GM12875 (cell line): Measurements from ENCODE around the gene PTN.
"Not testable (repeated sequence)": the region's sequence is repeated elsewhere in the genome, so short reads cannot be mapped to it uniquely, and the experiment has no call there.

ENCODE experiments used
- H3K4me3 ChIP-seq: one replicate; pipeline ENCODE4 v1.5.1; 2011; ENCODE audit warnings: low read depth, low read length, control low read depth
- TF ChIP-seq, protein P1 (sequence below): IDR thresholded peaks from 2 replicates; pipeline ENCODE4 v1.5.1; 2011; ENCODE audit warnings: low read depth, mild to moderate bottlenecking, control low read depth, inconsistent platforms, low read length, moderate library complexity, borderline replicate concordance; ENCODE audit not compliant: insufficient read depth

The PTN gene

GRCh38 chr7:137245186-137245585 lies 98.3 kb downstream of the PTN start:
- no peak overlapping the region for H3K4me3 ChIP-seq
- TF ChIP-seq, protein P1, sequence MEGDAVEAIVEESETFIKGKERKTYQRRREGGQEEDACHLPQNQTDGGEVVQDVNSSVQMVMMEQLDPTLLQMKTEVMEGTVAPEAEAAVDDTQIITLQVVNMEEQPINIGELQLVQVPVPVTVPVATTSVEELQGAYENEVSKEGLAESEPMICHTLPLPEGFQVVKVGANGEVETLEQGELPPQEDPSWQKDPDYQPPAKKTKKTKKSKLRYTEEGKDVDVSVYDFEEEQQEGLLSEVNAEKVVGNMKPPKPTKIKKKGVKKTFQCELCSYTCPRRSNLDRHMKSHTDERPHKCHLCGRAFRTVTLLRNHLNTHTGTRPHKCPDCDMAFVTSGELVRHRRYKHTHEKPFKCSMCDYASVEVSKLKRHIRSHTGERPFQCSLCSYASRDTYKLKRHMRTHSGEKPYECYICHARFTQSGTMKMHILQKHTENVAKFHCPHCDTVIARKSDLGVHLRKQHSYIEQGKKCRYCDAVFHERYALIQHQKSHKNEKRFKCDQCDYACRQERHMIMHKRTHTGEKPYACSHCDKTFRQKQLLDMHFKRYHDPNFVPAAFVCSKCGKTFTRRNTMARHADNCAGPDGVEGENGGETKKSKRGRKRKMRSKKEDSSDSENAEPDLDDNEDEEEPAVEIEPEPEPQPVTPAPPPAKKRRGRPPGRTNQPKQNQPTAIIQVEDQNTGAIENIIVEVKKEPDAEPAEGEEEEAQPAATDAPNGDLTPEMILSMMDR, result no peak

DNA sequence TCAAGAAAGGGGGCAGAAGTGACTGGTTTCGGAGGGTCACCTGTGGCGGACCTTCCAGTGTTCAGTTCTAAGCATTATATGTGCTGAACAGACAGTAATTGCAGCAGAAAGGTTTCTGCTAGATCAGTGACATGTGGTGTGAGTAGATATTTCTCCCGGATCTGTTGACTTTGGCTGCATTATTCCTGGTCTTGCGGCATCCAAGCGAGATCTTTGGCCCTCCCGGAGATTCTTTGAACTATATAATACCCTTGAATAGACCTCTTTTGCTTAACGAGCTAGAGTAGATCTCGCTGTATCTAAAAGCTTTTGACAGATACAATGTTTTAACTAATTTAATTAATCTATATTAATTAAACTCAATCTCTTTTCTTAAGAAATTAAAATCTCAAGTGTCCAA lies 99.8 kb downstream of the PTN start:
- H3K4me3 ChIP-seq, result no peak overlapping the region
- TF ChIP-seq, protein P1, result no peak

- no peak overlapping the region for H3K4me3 ChIP-seq
- TF ChIP-seq, protein P1, result no peak
Measured at GRCh38 chr7:137242616-137243015, 100.9 kb downstream of the PTN start.

GRCh38 chr7:137241655-137242360 lies 101.7 kb downstream of the PTN start:
- no peak overlapping the region for H3K4me3 ChIP-seq
- TF ChIP-seq, protein P1, result no peak

DNA sequence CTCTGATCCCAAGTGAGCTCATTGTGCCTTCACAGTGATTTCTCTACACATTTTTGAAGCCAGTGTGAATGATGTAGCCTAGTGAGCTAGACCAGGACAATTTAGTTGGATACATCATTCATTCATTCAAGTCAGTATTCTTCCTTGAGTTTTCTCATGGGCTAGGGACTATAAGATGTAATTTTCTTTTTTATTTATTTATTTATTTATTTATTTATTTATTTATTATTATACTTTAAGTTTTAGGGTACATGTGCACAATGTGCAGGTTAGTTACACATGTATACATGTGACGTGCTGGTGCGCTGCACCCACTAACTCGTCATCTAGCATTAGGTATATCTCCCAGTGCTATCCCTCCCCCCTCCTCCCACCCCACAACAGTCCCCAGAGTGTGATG lies 104.3 kb downstream of the PTN start:
- not testable (repeated sequence) for H3K4me3 ChIP-seq

DNA sequence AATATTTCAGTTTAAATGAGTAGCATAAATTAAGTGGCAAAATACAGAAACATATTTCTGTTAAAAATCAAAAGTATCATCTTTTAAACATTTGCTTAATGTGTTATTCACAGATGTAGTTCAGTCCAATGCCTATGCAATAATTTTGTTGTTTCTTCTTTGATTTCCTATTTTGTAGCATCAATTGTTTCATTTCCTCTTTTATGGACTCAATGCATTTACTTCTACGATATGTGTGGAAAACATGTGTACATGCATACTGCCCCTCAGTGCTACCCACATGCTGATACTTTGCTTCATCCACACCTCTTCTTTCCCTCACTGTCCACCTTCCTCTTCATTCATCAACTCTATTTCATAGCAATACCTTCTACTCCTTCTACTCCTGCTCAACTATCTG lies 108.1 kb downstream of the PTN start:
- TF ChIP-seq, protein P1, result no peak
- no peak overlapping the region for H3K4me3 ChIP-seq

- TF ChIP-seq, protein P1, result no peak
- no peak overlapping the region for H3K4me3 ChIP-seq
Measured at GRCh38 chr7:137231167-137231566, 112.4 kb downstream of the PTN start.
